SK-N-SH (cell line): ENCODE results near the gene WWOX.

Experiments
- CTCF ChIP-seq: fragments of 200-600 bp; sonication (generic); IDR thresholded peaks from 2 replicates; pipeline ENCODE4 v1.6.1; 2017; ENCODE audit warnings: antibody characterized with exemption, mild to moderate bottlenecking, moderate library complexity
- GABPA ChIP-seq: IDR thresholded peaks from 2 replicates; pipeline ENCODE4 v1.4.0; 2012; ENCODE audit warnings: low read depth, mild to moderate bottlenecking
- MAX ChIP-seq: IDR thresholded peaks from 2 replicates; pipeline ENCODE4 v1.4.0; 2012; ENCODE audit warnings: low read depth
- MXI1 ChIP-seq: IDR thresholded peaks from 2 replicates; pipeline ENCODE4 v1.6.1; 2012; ENCODE audit warnings: mild to moderate bottlenecking, low read depth, low read length, improper control_type of control experiment

- TF ChIP-seq CTCF, result no peak
- no peak for TF ChIP-seq MAX
- no peak for TF ChIP-seq GABPA
- TF ChIP-seq MXI1, result no peak
Measured at GRCh38 chr16:78900044-78900811, 800.8 kb downstream of the WWOX start.
